ENCODE results near the gene SMPDL3B. TPM values are rescaled to one million over a fixed set of nuclear protein-coding genes. Genes with fewer than 3 reads are reported as not detected.

SMPDL3B gene
- total RNA-seq, 3 donors from 2014 or later: 17.3 to 45.4 (median 30.9) TPM

GRCh38 chr1:27912429-27912828 lies 22.4 kb upstream of the SMPDL3B start:
- Histone ChIP-seq H3K9me3 (peaks cover 7% of the 10 kb centered on the region), H3K4me1 (ENCODE audit: low read depth) (peaks cover 6% of the 10 kb centered on the region), H3K4me3 (no peak overlapping the region), H3K36me3 (ENCODE audit: low read depth) (peaks cover 5% of the 10 kb centered on the region)
- ATAC-seq (no peak), DNase-seq (no peak)
- no peak for TF ChIP-seq CTCF (IDR thresholded peaks at IDR 0.05)
- intact Hi-C loops (cut with DNase I, micrococcal nuclease): no loop called here

GRCh38 chr1:27915082-27915575 lies 19.7 kb upstream of the SMPDL3B start:
- Histone ChIP-seq H3K4me3 (peak overlapping the region; percentile 42), H3K4me1 (ENCODE audit: low read depth) (peaks cover 6% of the 10 kb centered on the region), H3K36me3 (ENCODE audit: low read depth) (peaks cover 5% of the 10 kb centered on the region), H3K9me3 (peaks cover 7% of the 10 kb centered on the region)
- no peak for TF ChIP-seq CTCF (IDR thresholded peaks at IDR 0.05)
- ATAC-seq (no peak), DNase-seq (no peak)
- intact Hi-C loops (cut with DNase I, micrococcal nuclease): no loop called here

DNA sequence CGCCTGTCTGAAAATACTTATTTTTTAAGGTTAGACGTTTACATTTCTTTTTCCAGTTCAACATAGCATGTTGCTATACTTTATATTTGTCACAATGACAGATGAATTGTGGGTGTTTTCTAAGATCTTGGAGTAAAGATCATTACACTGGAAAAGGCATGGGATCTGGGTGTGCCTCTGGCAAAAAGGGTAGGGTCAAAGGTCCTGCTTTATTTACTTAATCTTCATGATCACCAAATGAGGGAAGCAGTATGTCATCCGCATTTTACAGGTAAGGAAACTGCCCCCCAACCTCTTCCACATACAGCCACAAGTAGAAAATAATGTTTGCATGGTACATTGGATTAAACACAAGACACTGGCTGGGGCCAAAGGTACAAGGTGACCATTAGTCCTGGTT lies 12.5 kb upstream of the SMPDL3B start:
- H3K4me3 ChIP-seq: no peak overlapping the region
- intact Hi-C loops (cut with DNase I, micrococcal nuclease): no loop called here
- TF ChIP-seq CTCF (IDR thresholded peaks at IDR 0.05): no peak
- H3K36me3 ChIP-seq (ENCODE audit: low read depth): no peaks in the 10 kb centered on the region
- DNase-seq (peak in 1 of 3 donors; percentile 45), ATAC-seq (peak; percentile 92)
- no peaks in the 10 kb centered on the region for H3K9me3 ChIP-seq
- no peaks in the 10 kb centered on the region for H3K4me1 ChIP-seq (ENCODE audit: low read depth)

GRCh38 chr1:27928216-27928954 lies 6.4 kb upstream of the SMPDL3B start:
- DNase-seq: no peak
- Histone ChIP-seq H3K4me3 (no peak overlapping the region), H3K36me3 (ENCODE audit: low read depth) (no peaks in the 10 kb centered on the region), H3K4me1 (ENCODE audit: low read depth) (no peaks in the 10 kb centered on the region), H3K9me3 (no peaks in the 10 kb centered on the region)
- no peak for TF ChIP-seq CTCF (IDR thresholded peaks at IDR 0.05)
- ATAC-seq: peak; percentile 37
- intact Hi-C loops (cut with DNase I, micrococcal nuclease): no loop called here

GRCh38 chr1:27931184-27931583 lies 3.6 kb upstream of the SMPDL3B start:
- no peaks in the 10 kb centered on the region for H3K36me3 ChIP-seq (ENCODE audit: low read depth)
- TF ChIP-seq CTCF (IDR thresholded peaks at IDR 0.05): no peak
- H3K9me3 ChIP-seq: no peaks in the 10 kb centered on the region
- intact Hi-C loops (cut with DNase I, micrococcal nuclease): no loop called here
- no peak for DNase-seq
- H3K4me1 ChIP-seq (ENCODE audit: low read depth): peaks cover 4% of the 10 kb centered on the region
- H3K4me3 ChIP-seq: no peak overlapping the region
- no peak for ATAC-seq

All from mucosa of descending colon (tissue), 3 donors.